Measurements from ENCODE around the gene POLA1.
"Not testable (repeated sequence)": the region's sequence is repeated elsewhere in the genome, so short reads cannot be mapped to it uniquely, and the experiment has no call there.

The POLA1 gene

GRCh38 chrX:24799078-24799477 is 105.4 kb downstream of the POLA1 start:
- no peak for DNase-seq

- DNase-seq = no peak
These were observed 105.8 kb downstream of the POLA1 start for GRCh38 chrX:24799565-24799964.

GRCh38 chrX:24805201-24805600 is 111.5 kb downstream of the POLA1 start:
- DNase-seq = no peak

DNA sequence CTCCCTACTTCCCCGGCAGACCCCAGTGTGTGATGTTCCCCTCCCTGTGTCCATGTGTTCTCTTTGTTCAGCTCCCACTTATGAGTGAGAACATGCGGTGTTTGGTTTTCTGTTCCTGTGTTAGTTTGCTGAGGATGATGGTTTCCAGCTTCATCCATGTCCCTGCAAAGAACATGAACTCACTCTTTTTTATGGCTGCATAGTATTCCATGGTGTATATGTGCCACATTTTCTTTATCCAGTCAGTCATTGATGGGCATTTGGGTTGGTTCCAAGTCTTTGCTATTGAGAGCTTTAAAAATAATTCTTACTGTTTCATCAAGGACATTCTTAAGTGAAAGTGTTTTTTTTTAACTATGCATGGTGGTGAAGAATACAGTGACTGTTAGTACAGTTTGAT is 126.1 kb downstream of the POLA1 start:
- DNase-seq = not testable (repeated sequence)

DNA sequence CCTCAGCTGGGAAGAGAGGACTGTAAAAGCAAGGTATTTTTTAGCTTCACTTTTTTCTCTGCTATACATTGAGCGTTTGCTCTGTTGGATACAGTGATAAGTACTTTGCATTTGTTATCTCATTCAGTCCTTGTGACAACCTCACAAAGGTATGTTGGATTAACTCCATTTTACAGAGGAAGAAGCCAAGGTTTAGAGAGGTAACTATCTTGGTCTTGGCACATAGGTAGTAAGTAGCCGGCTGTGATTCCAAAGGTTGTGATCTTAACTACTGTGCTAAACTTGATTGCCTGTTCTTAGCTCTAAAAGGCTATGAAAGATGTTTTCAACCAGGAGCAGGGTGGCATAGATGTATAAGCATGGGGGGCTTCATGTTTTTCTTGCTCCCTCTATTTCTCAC is 134.4 kb downstream of the POLA1 start:
- DNase-seq = no peak

DNA sequence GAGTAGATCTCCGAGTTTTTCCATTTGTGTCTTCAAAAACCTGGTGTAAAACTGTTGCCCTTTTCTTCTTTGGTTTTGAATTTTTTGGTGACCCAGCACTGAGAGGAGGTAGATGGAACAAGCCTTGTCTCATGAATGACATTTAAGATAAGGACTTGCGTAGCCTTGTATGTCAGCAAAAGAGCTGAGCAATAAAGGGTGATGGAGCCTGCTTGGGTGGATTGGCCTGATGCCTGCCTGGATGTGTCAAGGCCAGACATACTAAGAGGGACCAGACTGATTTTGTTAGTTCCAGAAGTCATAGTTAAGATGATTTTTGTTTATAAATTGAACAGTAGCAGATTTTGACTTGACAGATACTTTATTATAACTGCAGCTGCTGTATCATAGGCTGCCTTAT is 134.9 kb downstream of the POLA1 start:
- DNase-seq = no peak

- no peak for DNase-seq
These were observed 140.0 kb downstream of the POLA1 start for GRCh38 chrX:24833695-24834094.

DNA sequence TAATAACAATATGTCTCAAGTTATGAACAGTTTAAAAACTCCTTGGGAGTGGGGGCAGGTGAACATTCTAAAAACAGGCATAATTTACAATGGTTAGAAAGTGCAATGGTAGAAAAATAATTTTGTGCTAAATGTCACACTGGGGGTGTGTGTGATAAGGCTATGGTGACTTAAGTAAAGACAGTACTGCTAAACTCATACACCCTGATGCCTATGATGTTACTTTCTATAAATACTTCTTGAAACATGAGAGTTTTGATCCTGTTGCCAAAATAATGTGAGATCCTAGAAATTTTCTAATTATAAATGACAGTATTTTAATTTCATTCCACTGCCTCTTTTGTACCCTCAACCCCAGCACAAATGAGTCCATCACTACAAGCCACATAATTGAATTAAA is 144.2 kb downstream of the POLA1 start:
- no peak for DNase-seq

GRCh38 chrX:24838629-24839028 is 144.9 kb downstream of the POLA1 start:
- DNase-seq = peak; percentile 33

GRCh38 chrX:24839331-24839730 is 145.6 kb downstream of the POLA1 start:
- DNase-seq = no peak

DNA sequence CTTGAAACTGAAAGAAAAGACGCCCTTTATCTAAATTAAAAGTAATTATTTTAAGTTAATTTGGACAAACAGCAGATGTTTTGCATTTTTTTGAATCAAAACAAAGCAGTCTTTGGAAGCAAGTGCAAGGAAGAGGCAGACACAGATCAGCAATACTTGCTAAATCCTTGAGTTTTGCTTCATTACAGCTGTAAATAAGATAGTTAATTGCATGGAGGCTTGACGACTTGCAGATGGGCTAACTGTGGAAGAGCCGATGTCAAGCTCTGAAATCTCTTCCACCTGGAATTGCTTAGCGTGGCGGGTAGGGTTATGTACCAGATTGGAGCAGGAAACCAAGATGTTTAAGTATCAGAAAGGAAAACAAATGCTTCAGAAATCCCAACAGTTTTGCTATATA is 148.8 kb downstream of the POLA1 start:
- DNase-seq = no peak

- no peak for DNase-seq
These were observed 152.9 kb downstream of the POLA1 start for GRCh38 chrX:24846550-24847150.

DNA sequence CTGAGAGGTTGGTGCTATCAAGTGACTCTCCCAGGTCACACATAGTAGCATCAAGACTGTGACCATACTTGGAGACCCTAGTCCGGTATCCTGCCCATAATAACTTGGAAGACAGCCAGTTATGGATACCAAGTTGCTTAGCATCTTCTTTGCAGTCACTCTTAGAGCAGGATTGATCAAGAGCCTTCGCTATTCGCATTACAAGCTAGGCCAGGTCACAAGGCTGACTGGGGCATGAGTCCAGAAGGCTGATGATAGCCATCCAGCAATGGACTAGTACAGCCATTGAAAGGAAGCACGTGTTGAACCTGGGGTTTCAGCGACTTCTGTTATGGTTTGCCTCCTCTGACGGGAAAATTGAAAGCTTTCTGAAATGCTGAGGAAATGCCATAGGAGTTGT is 157.6 kb downstream of the POLA1 start:
- DNase-seq = no peak

GRCh38 chrX:24851780-24852179 is 158.1 kb downstream of the POLA1 start:
- no peak for DNase-seq

- no peak for DNase-seq
These were observed 164.5 kb downstream of the POLA1 start for GRCh38 chrX:24858004-24858746.

- no peak for DNase-seq
These were observed 165.6 kb downstream of the POLA1 start for GRCh38 chrX:24859211-24859841.

DNA sequence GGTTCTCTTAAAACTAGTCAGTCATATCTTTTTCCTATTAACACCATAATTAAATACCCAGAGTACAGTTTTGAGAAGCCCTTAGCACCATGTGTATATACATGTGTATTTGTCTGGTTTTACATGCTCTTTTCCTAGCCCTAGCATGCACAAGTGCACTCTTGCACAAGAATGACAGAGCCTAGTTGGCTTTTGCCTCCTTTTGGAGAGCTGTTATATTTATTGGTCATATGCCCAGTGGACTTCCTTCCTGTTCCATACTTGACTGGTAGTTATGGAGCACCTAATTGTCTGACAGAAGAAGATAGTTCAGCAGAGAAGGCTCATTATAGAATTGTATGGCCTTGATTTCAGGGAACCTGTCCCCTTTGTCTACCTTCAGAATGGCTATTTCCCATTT is 166.4 kb downstream of the POLA1 start:
- no peak for DNase-seq

- DNase-seq = no peak
These were observed 168.6 kb downstream of the POLA1 start for GRCh38 chrX:24862343-24862742.

- not testable (repeated sequence) for DNase-seq
These were observed 170.1 kb downstream of the POLA1 start for GRCh38 chrX:24863779-24864178.

DNA sequence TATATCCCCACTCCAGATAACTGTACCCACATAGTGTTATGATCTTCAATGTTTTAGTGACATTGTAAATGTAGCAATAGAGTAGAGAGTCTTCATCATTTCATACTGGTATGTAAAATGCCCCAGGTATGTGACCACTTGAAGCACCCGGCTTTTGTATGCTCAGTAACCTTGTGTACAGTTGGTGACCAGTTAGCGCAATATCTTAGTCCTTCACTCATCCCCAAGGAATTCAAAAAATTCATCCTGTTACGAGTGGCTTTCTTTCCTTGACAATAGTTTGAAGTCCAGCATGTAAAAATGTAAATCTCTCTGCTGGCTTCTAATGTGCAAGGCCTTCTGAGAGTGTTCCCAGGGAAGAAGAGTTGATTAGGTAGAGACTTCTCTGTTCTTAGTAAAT is 176.4 kb downstream of the POLA1 start:
- no peak for DNase-seq

DNA sequence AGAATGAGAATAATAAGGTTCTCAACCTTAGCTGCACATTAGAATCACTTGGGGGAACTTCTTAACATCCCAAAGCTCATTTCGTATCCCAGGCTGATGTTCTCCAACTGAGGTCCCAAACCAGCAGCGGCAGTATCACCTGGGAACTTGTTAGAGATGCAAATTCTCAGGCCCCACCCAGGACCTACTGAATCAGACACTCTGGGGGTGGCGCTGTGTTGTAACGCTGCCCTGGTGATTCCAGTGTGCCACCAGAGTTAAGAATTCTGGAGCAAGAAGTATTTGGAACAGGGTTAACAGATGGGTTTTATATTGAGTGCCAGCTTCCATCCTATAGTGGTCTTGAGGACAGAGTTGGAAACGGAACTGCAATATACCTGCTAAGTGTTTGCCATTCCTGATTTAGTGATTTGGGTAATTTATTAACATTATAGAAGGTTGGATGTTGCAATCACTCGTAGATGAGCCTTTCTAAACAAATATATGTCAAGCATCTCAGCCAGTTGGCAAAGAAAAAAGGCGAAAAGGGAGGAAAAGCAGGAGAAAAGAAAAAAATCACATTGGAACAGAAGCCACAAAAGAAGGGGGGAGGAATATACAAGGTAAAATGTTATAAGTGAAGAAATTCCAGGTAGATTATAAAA is 181.0 kb downstream of the POLA1 start:
- DNase-seq = no peak

- DNase-seq = no peak
These were observed 183.0 kb downstream of the POLA1 start for GRCh38 chrX:24876530-24877287.

DNA sequence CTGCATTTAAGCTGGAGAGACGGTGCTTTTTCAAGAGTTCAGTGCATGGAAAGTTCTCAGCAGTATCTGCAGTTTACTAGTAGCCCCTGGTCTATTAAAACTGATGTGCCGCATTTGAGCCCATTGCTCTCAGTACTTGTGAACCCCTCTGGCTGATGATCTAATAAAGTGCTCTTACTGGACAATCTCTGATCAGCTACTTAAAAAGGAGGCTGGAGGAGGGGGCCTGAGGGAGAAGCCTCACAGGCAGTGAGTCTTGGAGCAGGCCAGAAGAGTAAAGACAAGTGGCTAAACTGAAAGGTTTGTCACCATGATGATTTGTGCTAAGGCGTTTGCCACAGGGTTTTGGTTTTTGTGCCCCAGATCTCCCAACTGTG is 183.6 kb downstream of the POLA1 start:
- DNase-seq = no peak

Data from CD4-positive, alpha-beta T cell treated with Interleukin-10 for 1 hour (primary cell).